ENCODE results near the gene MAB21L2. TPM values are rescaled to one million over a fixed set of nuclear protein-coding genes. Genes with fewer than 3 reads are reported as not detected.

Gene MAB21L2
- total and polyA plus RNA-seq, 2 of the 8 experiments (the other 6 are each of a cell fraction or from before 2014, with no cell fraction given): 0.03 TPM; not detected in 1

DNA sequence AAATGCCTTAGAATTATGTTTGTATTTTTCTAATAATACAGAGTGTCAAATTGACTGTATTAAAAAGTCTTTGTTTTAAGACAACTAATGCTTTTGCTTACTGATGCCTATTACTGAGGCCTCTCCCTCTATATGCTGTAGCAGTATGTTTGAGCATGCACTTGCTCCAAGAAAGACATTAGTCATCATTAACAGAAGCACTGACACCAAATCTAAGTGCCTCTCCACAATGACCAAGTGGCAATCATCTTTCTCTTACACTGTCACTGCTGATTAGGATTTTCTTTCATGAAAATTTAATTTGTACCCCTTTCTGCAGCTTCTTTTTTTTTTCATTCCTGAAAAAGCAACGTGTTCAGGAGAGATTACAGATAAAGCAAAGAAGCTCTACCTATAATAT is 11.1 kb upstream of the MAB21L2 start:
- Histone ChIP-seq H2AK5ac (ENCODE audit: low read depth, low read length) (no peak overlapping the region), H3K4me2 (ENCODE audit: insufficient read depth in 1 of 2, low read depth in 2 of 2, low read length in 2 of 2) (no peak overlapping the region), H3K27ac (ENCODE audit: low read depth, low read length) (no peak overlapping the region), H3K23me2 (ENCODE audit: low read depth, low read length) (no peaks in the 10 kb centered on the region), H2BK5ac (ENCODE audit: low read depth, low read length) (no peak overlapping the region), H3K36me3 (ENCODE audit: control insufficient read depth in 2 of 4, insufficient read depth in 4 of 4, low read length in 3 of 4) (no peaks in the 10 kb centered on the region), H3K56ac (replicated peaks; ENCODE audit: insufficient read length, low read depth, low read length) (no peak overlapping the region), H4K5ac (ENCODE audit: insufficient read length, low read depth, low read length) (no peak overlapping the region), H3K79me2 (ENCODE audit: control insufficient read depth in 1 of 2, insufficient read depth in 2 of 2, low read length in 2 of 2) (no peaks in the 10 kb centered on the region), H2BK12ac (ENCODE audit: low read depth, low read length) (no peak overlapping the region), H4K91ac (replicated peaks; ENCODE audit: insufficient read length, low read length) (no peak overlapping the region), H3K14ac (ENCODE audit: insufficient read length) (no peak overlapping the region), H3K4ac (replicated peaks; ENCODE audit: insufficient read length, low read depth, low read length) (no peak overlapping the region), H4K8ac (ENCODE audit: extremely low read depth, insufficient read depth, low read length) (no peak overlapping the region), H3K79me1 (ENCODE audit: low read depth, low read length) (no peaks in the 10 kb centered on the region), H3K23ac (ENCODE audit: insufficient read length) (no peak overlapping the region), H4K20me1 (replicated peaks in 1 of 2; ENCODE audit: control insufficient read depth in 1 of 2, insufficient read depth in 2 of 2, low read length in 2 of 2) (peaks cover 0 to 2% of the 10 kb centered on the region in 2 experiments), H3K9me3 (ENCODE audit: insufficient read depth in 2 of 2, low read depth in 1 of 2, low read length in 1 of 2) (no peaks in the 10 kb centered on the region), H2BK20ac (ENCODE audit: low read length) (no peak overlapping the region), H3K4me3 (ENCODE audit: extremely low read depth in 1 of 4, insufficient read depth in 2 of 4, low read depth in 3 of 4, low read length in 4 of 4) (no peak overlapping the region), H2AFZ (ENCODE audit: low read length) (no peak overlapping the region), H3K18ac (ENCODE audit: extremely low read depth, low read length) (no peak overlapping the region), H2BK120ac (replicated peaks; ENCODE audit: low read depth, low read length) (no peak overlapping the region), H3K9ac (replicated peaks in 1 of 4; ENCODE audit: extremely low read depth in 1 of 4, low read depth in 3 of 4, low read length in 3 of 4) (no peak overlapping the region), H3K27me3 (replicated peaks in 1 of 4; ENCODE audit: control insufficient read depth in 3 of 4, extremely low read depth in 1 of 4, insufficient read depth in 3 of 4, low read length in 3 of 4) (no peaks in the 10 kb centered on the region), H3K4me1 (replicated peaks in 1 of 4; ENCODE audit: control insufficient read depth in 3 of 4, insufficient read depth in 4 of 4, low read length in 3 of 4) (no peaks in the 10 kb centered on the region), H2BK15ac (ENCODE audit: low read length) (no peak overlapping the region)
- ChIA-PET POLR2A (ENCODE audit: partially characterized antibody) (no interaction called here), CTCF (ENCODE audit: partially characterized antibody) (no interaction called here)
- TF ChIP-seq PHF8 (conservative IDR thresholded peaks at IDR 0.05; ENCODE audit: low read depth, low read length): no peak
- no peak for TF ChIP-seq RAD21 (IDR thresholded peaks at IDR 0.05 in 1 of 2, conservative IDR thresholded peaks at IDR 0.05 in 1 of 2; ENCODE audit: low read depth in 2 of 2, low read length in 2 of 2)
- no peak for TF ChIP-seq RFX5 (IDR thresholded peaks at IDR 0.05; ENCODE audit: borderline replicate concordance, low read depth, low read length)
- TF ChIP-seq RBBP5 (IDR thresholded peaks at IDR 0.05; ENCODE audit: borderline replicate concordance, low read depth, low read length): no peak
- TF ChIP-seq KDM5A (IDR thresholded peaks at IDR 0.05; ENCODE audit: low read length): no peak
- TF ChIP-seq RXRA (IDR thresholded peaks at IDR 0.05; ENCODE audit: insufficient read depth, low read depth, low read length): no peak
- TF ChIP-seq BCL11A (IDR thresholded peaks at IDR 0.05; ENCODE audit: low read depth in 2 of 2, low read length in 2 of 2): no peak
- TF ChIP-seq YY1 (IDR thresholded peaks at IDR 0.05; ENCODE audit: low read depth, low read length): no peak
- no peak for TF ChIP-seq CHD1 (IDR thresholded peaks at IDR 0.05; ENCODE audit: low read depth, low read length)
- TF ChIP-seq JUND (IDR thresholded peaks at IDR 0.05; ENCODE audit: low read length): no peak
- TF ChIP-seq FOSL1 (IDR thresholded peaks at IDR 0.05; ENCODE audit: insufficient read depth, low read depth, low read length): no peak
- TF ChIP-seq SP4 (IDR thresholded peaks at IDR 0.05; ENCODE audit: low read length): no peak
- TF ChIP-seq, protein P1, sequence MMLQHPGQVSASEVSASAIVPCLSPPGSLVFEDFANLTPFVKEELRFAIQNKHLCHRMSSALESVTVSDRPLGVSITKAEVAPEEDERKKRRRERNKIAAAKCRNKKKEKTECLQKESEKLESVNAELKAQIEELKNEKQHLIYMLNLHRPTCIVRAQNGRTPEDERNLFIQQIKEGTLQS (IDR thresholded peaks at IDR 0.05; ENCODE audit: insufficient read depth, low read depth, low read length): no peak
- no peak for TF ChIP-seq HDAC6 (IDR thresholded peaks at IDR 0.05; ENCODE audit: low read depth, low read length)
- TF ChIP-seq JUN (IDR thresholded peaks at IDR 0.05; ENCODE audit: low read depth, low read length): no peak
- WGBS, 2 experiments (ENCODE audit: extremely low coverage in 1 of 2, insufficient coverage in 1 of 2, insufficient read length in 1 of 2, insufficient replicate concordance in 2 of 2, low coverage in 1 of 2, low lambda C conversion rate in 2 of 2, missing lambda C conversion rate in 1 of 2): 80% methylated on average over 1 of the region's 1 CpG; no CpG with 5 or more reads in 1 of the 2 experiments
- FAIRE-seq: no peak
- no peak for DNase-seq (ENCODE audit: low read depth in 1 of 2, low spot score in 2 of 2)
